Measurements from ENCODE around the gene FYCO1.
A peak's percentile ranks its signal among the peaks of the same experiment; 100 is the strongest.

FYCO1 gene

GRCh38 chr3:45938864-45939263 is 56.8 kb downstream of the FYCO1 start:
- peaks cover 61% of the 10 kb centered on the region for H3K36me3 ChIP-seq
- peak overlapping the region; percentile 64 for H3K27ac ChIP-seq

GRCh38 chr3:45938043-45938435 is 57.6 kb downstream of the FYCO1 start:
- H3K36me3 ChIP-seq = peaks cover 67% of the 10 kb centered on the region
- H3K27me3 ChIP-seq (ENCODE audit: insufficient read depth, low read depth, severe bottlenecking) = no peaks in the 10 kb centered on the region
- no peak overlapping the region for H3K27ac ChIP-seq
- no peak overlapping the region for H3K4me3 ChIP-seq (ENCODE audit: low read depth, low read length)
- no peaks in the 10 kb centered on the region for H3K9me3 ChIP-seq (ENCODE audit: severe bottlenecking)
- no peak for DNase-seq
- no peak for TF ChIP-seq CTCF (IDR thresholded peaks at IDR 0.05; ENCODE audit: low read depth, low read length)

More at GRCh38 chr3:45938864-45939263, 56.8 kb downstream of the FYCO1 start:
- TF ChIP-seq CTCF (IDR thresholded peaks at IDR 0.05; ENCODE audit: low read depth, low read length) = peak; percentile 97
- Histone ChIP-seq H3K9me3 (ENCODE audit: severe bottlenecking) (no peaks in the 10 kb centered on the region), H3K27me3 (ENCODE audit: insufficient read depth, low read depth, severe bottlenecking) (no peaks in the 10 kb centered on the region), H3K4me3 (ENCODE audit: low read depth, low read length) (no peak overlapping the region)
- DNase-seq = peak; percentile 86

- Histone ChIP-seq H3K9me3 (ENCODE audit: severe bottlenecking) (no peaks in the 10 kb centered on the region), H3K27ac (no peak overlapping the region), H3K36me3 (peaks cover 67% of the 10 kb centered on the region), H3K27me3 (ENCODE audit: insufficient read depth, low read depth, severe bottlenecking) (no peaks in the 10 kb centered on the region), H3K4me3 (ENCODE audit: low read depth, low read length) (no peak overlapping the region)
- TF ChIP-seq CTCF (IDR thresholded peaks at IDR 0.05; ENCODE audit: low read depth, low read length) = no peak
- DNase-seq = no peak
These were observed 58.2 kb downstream of the FYCO1 start for GRCh38 chr3:45937206-45938042.

GRCh38 chr3:45936261-45936660 is 59.4 kb downstream of the FYCO1 start:
- Histone ChIP-seq H3K9me3 (ENCODE audit: severe bottlenecking) (no peaks in the 10 kb centered on the region), H3K27ac (no peak overlapping the region), H3K36me3 (peaks cover 78% of the 10 kb centered on the region), H3K4me3 (ENCODE audit: low read depth, low read length) (no peak overlapping the region), H3K27me3 (ENCODE audit: insufficient read depth, low read depth, severe bottlenecking) (no peaks in the 10 kb centered on the region)
- no peak for DNase-seq
- no peak for TF ChIP-seq CTCF (IDR thresholded peaks at IDR 0.05; ENCODE audit: low read depth, low read length)

GRCh38 chr3:45933591-45933990 is 62.0 kb downstream of the FYCO1 start:
- H3K27ac ChIP-seq = no peak overlapping the region
- no peaks in the 10 kb centered on the region for H3K9me3 ChIP-seq (ENCODE audit: severe bottlenecking)
- no peaks in the 10 kb centered on the region for H3K27me3 ChIP-seq (ENCODE audit: insufficient read depth, low read depth, severe bottlenecking)
- no peak for DNase-seq
- no peak for TF ChIP-seq CTCF (IDR thresholded peaks at IDR 0.05; ENCODE audit: low read depth, low read length)
- H3K4me3 ChIP-seq (ENCODE audit: low read depth, low read length) = no peak overlapping the region
- peaks cover 100% of the 10 kb centered on the region for H3K36me3 ChIP-seq

Measured in WERI-Rb-1 (cell line).